GM21723 (cell line): ENCODE data around the gene EIF4G3.
"Not testable (repeated sequence)": the region's sequence is repeated elsewhere in the genome, so short reads cannot be mapped to it uniquely, and the experiment has no call there.

ENCODE experiments used
- ATAC-seq: cut with Tn5 transposase; IDR thresholded peaks from one replicate; pipeline ENCODE4 v1.9.1; 2021; ENCODE audit warnings: mild to moderate bottlenecking, moderate library complexity; ENCODE audit not compliant: unreplicated experiment

The EIF4G3 gene

GRCh38 chr1:21106709-21107108, 70.0 kb downstream of the EIF4G3 start:
- ATAC-seq: no peak

DNA sequence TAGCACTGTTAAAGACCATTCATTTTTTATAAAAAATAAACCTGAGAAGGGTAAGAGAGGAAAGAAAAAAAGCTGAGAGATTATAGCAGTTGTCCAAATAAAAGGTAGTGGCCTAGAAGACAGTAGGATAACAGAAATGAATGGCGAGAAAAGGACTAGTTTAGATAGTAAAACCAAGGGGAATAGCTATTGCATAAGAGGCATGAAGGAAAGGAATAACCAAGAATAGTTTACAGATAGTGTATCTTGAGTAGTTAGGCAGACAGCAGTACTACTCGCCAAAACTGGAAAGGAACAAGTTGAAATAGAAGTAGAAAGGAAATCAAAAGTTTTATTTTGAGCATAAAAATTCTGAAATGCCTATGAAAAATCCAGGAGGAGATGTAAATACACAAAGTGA, 70.5 kb downstream of the EIF4G3 start:
- ATAC-seq: no peak

GRCh38 chr1:21105807-21106206, 70.9 kb downstream of the EIF4G3 start:
- ATAC-seq: no peak

DNA sequence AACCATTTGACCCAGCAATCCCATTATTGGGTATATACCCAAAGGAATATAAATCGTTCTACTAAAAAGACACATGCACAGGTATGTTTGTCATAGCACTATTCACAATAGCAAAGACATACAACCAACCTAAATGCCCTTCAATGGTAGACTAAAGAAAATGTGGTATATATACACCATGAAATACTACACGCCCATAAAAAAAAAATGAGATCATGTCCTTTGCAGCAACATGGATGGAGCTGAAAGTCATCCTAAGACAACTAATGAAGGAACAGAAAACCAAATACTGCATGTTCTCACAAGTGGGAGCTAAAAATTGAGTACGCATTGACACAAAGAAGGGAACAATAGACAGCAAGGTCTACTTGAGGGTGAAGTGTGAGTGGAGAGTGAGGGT, 72.0 kb downstream of the EIF4G3 start:
- no peak for ATAC-seq

DNA sequence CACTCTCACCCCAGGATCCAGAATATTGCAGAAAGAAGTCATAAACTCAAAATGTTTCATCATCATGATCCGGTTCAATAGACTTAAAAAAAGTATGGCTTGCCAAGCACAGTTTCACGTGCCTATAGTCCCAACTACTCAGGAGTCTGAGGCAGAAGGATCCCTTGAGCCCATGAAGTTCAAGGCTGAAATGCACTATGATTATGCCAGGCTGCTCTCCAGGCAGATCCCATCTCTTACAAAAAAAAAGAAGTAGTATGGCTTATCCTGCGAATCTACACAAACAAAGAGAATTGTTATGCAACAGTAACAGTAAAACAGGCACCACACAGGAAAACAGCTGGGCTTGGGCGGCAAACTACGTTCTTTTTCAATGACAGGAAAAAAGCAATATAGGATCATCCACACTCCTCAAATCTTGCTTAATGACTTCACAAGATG, 76.2 kb downstream of the EIF4G3 start:
- no peak for ATAC-seq

DNA sequence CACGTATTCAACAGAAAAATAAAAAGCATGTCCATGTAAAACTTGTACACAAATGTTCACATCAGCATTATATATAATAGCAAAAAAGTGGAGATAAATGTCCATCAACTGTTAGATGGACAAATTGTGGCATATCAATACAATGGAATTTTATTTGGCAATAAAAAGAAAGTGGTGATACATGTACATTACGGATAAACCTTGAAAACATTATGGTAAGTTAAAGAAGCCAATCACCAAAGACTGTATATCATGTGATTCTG, 76.9 kb downstream of the EIF4G3 start:
- no peak for ATAC-seq

DNA sequence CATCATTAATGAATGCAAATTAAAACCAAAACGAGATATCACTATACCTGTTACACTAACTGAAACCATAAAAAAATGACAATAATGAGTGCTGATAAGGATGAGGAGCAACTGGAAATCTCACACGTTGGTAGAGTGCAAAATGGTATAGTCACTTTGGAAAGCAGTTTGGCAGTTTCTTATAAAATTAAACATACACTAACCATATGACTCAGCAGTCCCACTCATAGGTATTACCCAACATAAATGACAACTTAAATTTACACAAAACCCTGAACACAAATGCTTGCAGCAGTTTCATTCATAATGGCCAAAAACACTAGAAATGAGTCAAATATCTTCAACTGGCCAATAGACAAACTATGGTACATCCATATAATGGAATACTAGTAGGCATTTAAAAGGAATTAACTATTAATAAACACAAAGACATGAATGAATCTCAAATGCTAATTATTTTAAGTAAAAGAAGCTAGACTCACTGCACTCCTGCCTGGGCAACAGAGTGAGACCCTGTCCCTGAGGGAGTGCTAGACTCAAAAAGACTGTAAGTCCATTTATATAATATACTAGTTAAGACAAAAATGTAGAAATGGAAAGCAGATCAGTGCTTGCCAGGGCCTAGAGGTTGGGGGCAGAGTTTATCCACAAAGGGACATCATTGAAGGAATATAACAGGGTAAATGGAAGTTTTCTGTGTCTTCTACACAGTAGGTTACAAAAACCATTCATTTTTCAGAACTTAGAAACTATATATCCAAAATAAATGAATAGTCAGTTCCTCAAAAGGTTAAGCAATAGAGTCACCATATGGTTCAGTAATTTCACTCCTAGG, 77.4 kb downstream of the EIF4G3 start:
- no peak for ATAC-seq

DNA sequence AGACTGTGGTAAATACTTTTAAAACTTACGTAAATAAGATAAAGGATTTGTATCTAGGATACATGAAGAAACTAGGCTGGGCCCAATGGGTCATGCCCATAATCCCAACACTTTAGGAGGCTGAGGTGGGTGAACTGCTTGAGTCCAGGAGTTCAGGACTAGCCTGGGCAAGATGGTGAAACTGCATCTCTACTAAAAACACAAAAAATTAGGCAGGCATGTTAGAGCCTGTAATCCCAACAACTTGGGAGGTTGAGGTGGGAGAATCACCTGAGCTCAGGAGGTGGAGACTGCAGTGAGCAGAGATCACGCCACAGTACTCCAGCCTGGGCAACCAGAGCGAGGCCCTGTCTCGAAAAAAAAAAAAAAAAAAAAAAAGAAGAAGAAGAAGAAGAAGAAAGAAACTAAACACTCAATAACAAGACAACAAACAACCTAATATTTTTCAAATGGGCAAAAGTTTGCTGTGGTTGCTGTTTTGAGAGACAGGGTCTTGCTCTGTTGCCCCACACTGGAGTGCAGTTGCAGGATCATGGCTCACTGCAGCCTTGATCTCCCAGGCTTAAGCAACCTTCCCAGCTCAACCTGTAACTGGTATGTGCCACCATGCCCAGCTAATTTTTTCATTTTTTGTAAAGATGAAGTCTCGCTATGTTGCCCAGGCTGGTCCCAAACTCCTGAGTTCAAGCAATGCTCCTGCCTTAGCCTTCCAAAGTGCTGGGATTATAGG, 78.3 kb downstream of the EIF4G3 start:
- ATAC-seq: no peak

GRCh38 chr1:21097729-21098128, 79.0 kb downstream of the EIF4G3 start:
- ATAC-seq: no peak

DNA sequence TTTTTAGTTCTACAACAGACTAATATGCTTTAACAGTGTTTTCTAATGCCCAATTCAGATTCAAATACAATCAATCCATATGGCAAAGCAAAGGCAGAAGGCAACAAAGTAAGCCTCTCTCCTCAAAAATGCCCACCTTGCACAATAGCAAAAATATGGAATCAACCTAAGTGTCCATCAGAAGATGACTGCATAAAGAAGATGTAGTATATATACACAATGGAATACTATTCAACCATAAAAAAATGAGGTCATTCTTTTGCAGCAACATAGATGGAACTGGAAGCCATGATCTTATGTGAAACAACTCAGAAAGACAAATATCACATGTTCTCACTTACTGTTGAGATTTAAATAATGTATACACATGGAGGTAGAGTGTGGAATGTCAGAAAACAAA, 80.7 kb downstream of the EIF4G3 start:
- no peak for ATAC-seq

DNA sequence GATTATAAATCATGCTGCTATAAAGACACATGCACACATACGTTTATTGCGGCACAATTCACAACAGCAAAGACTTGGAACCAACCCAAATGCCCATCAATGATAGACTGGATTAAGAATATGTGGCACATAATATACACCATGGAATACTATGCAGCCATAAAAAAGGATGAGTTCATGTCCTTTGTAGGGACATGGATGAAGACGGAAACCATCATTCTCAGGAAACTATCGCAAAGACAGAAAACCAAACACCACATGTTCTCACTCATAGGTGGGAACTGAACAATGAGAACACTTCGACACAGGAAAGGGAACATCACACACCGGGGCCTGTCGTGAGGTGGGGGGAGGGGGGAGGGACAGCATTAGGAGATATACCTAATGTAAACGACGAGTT, 82.4 kb downstream of the EIF4G3 start:
- ATAC-seq: not testable (repeated sequence)

GRCh38 chr1:21093271-21093958, 83.3 kb downstream of the EIF4G3 start:
- ATAC-seq: not testable (repeated sequence)

- not testable (repeated sequence) for ATAC-seq
Observed at GRCh38 chr1:21092545-21092944, 84.2 kb downstream of the EIF4G3 start.

GRCh38 chr1:21091053-21091690, 85.5 kb downstream of the EIF4G3 start:
- ATAC-seq: not testable (repeated sequence)

DNA sequence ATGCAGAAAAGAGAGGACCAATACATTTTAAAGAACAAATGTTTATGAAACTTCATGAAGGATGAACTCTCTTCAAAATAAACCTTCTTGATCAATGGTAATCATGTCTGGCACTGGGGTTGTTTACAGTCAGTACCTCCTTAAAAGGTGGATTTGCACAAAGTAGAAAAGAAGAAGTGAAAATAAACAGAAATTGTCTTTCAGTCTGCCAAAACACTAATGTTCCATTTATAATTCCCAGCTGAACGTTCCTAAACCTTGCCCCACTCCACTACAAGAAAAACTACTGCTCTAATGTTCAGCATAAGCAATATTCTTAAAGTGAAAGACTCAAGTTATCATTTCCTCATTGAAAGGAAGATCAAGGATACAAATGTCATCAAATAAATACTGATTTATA, 86.2 kb downstream of the EIF4G3 start:
- no peak for ATAC-seq

GRCh38 chr1:21089731-21090130, 87.0 kb downstream of the EIF4G3 start:
- no peak for ATAC-seq

- no peak for ATAC-seq
Observed at GRCh38 chr1:21089299-21089698, 87.4 kb downstream of the EIF4G3 start.

DNA sequence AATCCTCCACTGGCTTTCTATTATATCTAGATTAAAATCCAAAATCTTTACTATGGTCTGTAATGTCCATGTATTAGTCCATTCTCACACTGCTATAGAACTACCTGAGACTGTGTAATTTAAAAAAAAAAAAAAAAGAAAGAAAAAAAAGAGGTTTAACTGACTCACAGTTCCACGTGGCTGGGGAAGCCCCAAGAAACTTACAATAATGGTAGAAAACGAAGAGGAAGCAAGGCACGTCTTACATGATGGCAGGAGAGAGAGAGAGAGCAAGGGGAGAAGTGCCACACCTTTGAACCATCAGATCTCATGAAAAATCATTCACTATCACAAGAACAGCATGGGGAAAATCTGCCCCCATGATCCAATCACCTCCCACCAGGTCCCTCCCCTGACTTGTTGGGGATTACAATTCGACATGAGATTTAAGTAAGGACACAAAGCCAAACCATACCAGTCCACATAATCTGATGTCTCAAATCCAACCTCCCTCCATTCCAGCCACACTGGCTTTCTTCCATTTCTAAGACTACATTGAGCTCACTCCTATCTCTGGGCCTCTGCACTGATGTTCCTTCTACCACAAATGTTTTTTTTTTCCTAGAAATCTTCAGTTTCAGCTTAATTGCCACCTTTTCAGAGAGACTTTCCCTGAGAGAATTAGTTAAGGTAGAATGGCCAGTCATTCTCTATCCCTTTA, 92.4 kb downstream of the EIF4G3 start:
- no peak for ATAC-seq

DNA sequence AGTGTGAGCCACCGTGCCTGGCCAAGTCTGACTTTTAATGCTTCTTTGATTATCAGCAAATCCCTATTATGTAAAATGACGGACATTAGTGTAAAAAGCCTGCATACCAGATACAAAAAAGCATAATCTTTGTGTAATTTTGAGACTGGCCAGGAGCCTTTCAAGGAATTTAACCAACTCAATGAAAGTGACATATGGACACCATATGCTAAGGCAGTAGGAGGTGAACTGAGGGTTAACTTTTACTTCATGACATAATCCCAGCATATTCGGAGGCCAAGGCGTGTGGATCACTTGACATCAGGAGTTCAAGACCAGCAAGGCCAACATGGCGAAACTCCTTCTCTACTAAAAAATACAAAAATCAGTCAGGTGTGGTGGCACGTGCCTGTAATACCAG, 94.6 kb downstream of the EIF4G3 start:
- no peak for ATAC-seq

GRCh38 chr1:21077085-21077484, 99.6 kb downstream of the EIF4G3 start:
- ATAC-seq: no peak

- no peak for ATAC-seq
Observed at GRCh38 chr1:21072721-21073120, 104.0 kb downstream of the EIF4G3 start.
